Measurements from ENCODE around the gene MTMR10. TPM values are rescaled to one million over a fixed set of nuclear protein-coding genes. Genes with fewer than 3 reads are reported as not detected.

Gene MTMR10, protein sequence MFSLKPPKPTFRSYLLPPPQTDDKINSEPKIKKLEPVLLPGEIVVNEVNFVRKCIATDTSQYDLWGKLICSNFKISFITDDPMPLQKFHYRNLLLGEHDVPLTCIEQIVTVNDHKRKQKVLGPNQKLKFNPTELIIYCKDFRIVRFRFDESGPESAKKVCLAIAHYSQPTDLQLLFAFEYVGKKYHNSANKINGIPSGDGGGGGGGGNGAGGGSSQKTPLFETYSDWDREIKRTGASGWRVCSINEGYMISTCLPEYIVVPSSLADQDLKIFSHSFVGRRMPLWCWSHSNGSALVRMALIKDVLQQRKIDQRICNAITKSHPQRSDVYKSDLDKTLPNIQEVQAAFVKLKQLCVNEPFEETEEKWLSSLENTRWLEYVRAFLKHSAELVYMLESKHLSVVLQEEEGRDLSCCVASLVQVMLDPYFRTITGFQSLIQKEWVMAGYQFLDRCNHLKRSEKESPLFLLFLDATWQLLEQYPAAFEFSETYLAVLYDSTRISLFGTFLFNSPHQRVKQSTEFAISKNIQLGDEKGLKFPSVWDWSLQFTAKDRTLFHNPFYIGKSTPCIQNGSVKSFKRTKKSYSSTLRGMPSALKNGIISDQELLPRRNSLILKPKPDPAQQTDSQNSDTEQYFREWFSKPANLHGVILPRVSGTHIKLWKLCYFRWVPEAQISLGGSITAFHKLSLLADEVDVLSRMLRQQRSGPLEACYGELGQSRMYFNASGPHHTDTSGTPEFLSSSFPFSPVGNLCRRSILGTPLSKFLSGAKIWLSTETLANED
- total RNA-seq: 30.0 TPM
- long read RNA-seq, full-length matches to known transcripts: 9 of 25 reads
- long read RNA-seq, partial matches to known transcripts: 8 of 25 reads
- long read RNA-seq, other reads (novel, unspliced or antisense): 8 of 25 reads

- DNase-seq: peak; percentile 84
- ATAC-seq (ENCODE audit: poor library complexity): peak; percentile 97
- intact Hi-C loops (cut with DNase I): no loop called here
These were observed at the start of gene MTMR10 for GRCh38 chr15:30991255-30992235. Gene MTMR10, minus strand, starts transcription at chr15:30991628. Its CDS starts 122 bp downstream, at chr15:30991506.

DNA sequence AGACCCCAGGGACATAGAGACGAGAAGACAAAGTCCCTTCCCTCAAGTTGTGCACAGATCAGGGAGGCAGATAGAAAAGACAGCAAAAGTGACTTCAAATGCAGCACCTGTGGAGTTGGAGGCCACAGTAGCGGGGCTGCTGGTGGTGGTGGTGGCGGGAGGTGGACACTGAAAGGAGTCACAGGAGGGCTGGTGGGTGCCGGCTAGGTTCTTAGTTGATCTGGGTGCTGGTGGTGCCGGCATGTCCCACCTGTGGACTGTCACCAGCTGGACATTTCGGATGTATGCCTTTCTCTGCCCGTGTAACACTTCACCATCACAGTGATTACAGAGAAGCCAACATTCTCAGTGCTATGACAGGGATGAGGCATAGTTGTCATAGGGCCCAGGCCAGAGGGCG is 49.2 kb upstream of the MTMR10 start:
- ATAC-seq (ENCODE audit: poor library complexity) (no peak), DNase-seq (no peak)
- intact Hi-C loops (cut with DNase I): no loop called here

GRCh38 chr15:31039961-31040360 is 48.5 kb upstream of the MTMR10 start:
- intact Hi-C loops (cut with DNase I): no loop called here

GRCh38 chr15:31037731-31038477 is 46.5 kb upstream of the MTMR10 start:
- ATAC-seq (ENCODE audit: poor library complexity) (no peak), DNase-seq (no peak)
- intact Hi-C loops (cut with DNase I): no loop called here

More at GRCh38 chr15:31039961-31040360, 48.5 kb upstream of the MTMR10 start:
- ATAC-seq (ENCODE audit: poor library complexity): no peak
- no peak for DNase-seq

- ATAC-seq (ENCODE audit: poor library complexity) (no peak), DNase-seq (no peak)
- intact Hi-C loops (cut with DNase I): no loop called here
These were observed 45.4 kb upstream of the MTMR10 start for GRCh38 chr15:31036783-31037182.

GRCh38 chr15:31035610-31036009 is 44.2 kb upstream of the MTMR10 start:
- ATAC-seq (ENCODE audit: poor library complexity) (no peak), DNase-seq (no peak)
- intact Hi-C loops (cut with DNase I): no loop called here

DNA sequence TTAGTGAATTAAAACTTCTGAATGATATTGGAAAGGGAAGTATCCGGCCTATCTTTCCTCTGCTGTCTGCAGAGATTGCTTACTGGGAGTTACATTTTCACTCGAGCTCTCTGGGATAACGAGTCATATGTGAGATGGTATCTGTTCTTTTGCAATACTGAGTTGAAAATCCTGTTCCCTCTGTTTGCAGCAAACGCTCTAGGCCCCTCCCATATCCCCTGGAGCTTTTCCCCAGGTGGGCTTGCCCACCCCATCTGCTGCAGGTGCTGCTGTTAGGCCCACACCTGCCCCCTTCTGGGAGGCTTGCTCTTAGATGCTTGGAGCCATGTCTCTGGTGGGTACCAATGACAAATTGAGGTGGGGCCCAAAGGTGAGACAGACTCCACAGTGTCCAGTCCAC is 42.7 kb upstream of the MTMR10 start:
- intact Hi-C loops (cut with DNase I): no loop called here
- no peak for ATAC-seq (ENCODE audit: poor library complexity)
- no peak for DNase-seq

GRCh38 chr15:31032961-31033371 is 41.5 kb upstream of the MTMR10 start:
- intact Hi-C loops (cut with DNase I): no loop called here
- ATAC-seq (ENCODE audit: poor library complexity) (peak; percentile 12), DNase-seq (no peak)

- intact Hi-C loops (cut with DNase I): no loop called here
- DNase-seq (no peak), ATAC-seq (ENCODE audit: poor library complexity) (no peak)
These were observed 40.1 kb upstream of the MTMR10 start for GRCh38 chr15:31031471-31032067.

DNA sequence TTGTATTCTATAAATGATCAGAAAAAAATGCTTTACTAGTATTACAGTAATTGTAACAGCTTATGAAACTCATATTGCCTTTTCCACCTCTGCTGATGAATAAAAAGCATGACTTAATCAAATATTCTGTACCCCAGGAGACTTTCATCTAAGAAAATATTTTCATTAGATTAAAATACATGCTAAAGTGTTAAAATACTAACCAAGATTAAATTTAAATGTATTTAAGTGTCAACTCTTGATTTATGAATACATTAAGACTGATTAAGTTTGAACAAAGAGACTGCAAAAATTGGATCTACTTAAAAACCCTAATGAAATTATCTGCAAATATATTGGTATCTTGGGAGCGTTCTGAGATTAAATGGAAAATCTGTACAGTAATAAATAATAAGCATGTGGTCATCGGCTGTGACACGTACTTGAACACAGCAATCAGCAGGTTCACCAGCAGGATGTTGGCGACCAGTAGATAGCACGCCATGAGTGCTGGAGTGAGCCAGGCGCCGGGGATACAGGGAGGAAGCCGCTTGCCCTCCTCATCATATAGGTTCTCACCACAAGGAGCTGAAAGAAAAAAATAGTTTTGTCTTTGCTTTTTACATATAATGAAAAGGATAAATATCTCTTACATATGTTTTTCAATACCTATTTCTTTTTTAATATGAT is 36.6 kb upstream of the MTMR10 start:
- intact Hi-C loops (cut with DNase I): no loop called here
- DNase-seq: no peak
- no peak for ATAC-seq (ENCODE audit: poor library complexity)

GRCh38 chr15:31025996-31026395 is 34.6 kb upstream of the MTMR10 start:
- no peak for DNase-seq
- ATAC-seq (ENCODE audit: poor library complexity): no peak

DNA sequence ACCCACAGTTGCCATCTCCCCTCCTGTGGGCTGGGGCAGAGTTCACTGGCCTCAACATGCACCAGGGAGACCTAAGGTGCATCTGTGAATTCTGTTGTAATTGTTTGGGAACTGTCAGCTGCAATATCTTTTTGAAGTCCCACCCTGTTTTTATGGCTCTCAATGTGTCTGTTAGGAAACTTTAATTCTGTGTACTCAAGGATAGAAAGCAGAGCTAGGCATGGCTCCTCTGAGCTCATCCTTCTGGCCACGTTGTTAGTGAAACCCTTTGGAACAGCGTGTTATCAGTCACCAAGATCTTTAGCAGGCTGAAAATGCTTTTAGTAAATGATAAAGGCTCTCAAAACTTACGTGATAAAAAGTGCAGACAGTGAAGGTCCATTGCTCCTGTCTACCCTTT is 33.6 kb upstream of the MTMR10 start:
- no peak for ATAC-seq (ENCODE audit: poor library complexity)
- no peak for DNase-seq
- intact Hi-C loops (cut with DNase I): no loop called here

More at GRCh38 chr15:31025996-31026395, 34.6 kb upstream of the MTMR10 start:
- intact Hi-C loops (cut with DNase I): no loop called here

- no peak for DNase-seq
- intact Hi-C loops (cut with DNase I): no loop called here
- ATAC-seq (ENCODE audit: poor library complexity): no peak
These were observed 32.9 kb upstream of the MTMR10 start for GRCh38 chr15:31024330-31024729.

DNA sequence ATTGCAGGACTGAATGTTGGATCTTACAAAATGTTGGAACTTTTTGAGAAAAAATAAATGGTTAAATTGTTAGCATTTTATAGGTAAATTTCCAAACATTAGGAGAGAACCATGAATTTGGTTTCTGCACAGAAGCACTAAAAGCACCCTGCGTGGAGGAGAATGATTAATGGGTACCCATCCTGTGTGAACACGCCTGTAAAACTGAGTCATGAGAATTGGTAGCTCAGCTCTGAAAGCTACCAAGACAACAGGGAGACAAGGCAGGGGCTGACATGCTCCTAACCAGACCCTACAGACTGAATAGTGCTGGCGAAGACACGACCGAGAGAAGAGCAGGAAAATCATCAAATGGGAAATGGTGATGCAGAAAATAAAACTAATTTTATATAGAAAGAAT is 32.4 kb upstream of the MTMR10 start:
- intact Hi-C loops (cut with DNase I): no loop called here
- DNase-seq: no peak
- no peak for ATAC-seq (ENCODE audit: poor library complexity)

DNA sequence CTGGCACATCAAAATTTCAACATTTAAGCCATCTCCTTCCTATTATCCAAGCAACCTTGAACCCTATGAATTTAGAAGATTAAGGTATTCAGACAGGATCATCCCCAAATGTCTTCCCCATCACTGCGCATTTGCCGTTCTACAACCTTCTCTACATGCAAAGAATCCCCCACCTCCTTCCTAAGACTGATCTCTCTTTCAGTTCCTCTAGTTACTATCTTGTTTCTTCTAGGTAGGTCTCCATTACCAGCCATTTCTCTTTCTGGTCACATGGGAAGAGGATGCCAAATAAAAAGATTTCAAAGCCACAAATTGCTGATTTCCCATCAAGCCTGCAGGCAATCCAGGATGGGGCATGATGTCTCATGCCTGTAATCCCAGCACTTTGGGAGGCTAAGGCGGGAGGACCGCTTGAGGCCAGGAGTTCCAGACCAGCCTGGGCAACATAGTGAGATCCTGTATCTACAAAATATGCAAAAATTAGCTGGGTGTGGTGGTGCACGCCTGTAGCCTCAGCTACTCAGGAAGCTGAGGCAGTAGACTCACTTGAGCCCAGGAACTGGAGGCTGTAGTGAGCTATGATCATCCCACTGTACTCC is 29.7 kb upstream of the MTMR10 start:
- DNase-seq: no peak
- no peak for ATAC-seq (ENCODE audit: poor library complexity)
- intact Hi-C loops (cut with DNase I): no loop called here

DNA sequence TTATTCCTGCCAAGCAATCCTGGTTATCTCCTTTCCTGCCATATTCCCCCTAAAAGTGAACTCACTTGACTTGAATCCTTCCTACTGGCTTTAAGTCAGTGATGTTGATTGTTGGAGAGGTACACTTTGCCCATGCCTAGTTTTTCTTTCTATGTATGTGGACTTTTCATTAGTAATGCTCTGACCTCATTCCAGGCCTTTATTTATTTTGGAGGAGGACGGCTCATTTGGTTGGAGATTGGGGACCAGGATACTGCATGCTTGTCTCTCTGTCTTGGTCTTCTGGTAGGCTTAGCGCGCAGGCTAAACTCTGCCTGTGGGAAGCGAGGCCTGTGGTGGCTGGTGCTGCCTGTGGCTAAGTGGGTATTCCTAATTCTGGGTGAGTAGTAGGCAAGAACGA is 29.1 kb upstream of the MTMR10 start:
- intact Hi-C loops (cut with DNase I): no loop called here
- ATAC-seq (ENCODE audit: poor library complexity) (no peak), DNase-seq (no peak)

- intact Hi-C loops (cut with DNase I): no loop called here
- DNase-seq: no peak
- no peak for ATAC-seq (ENCODE audit: poor library complexity)
These were observed 28.6 kb upstream of the MTMR10 start for GRCh38 chr15:31019986-31020385.
